Stimulated activated CD4-positive, alpha-beta T cell treated with anti-CD3 and anti-CD28 coated beads, Interleukin-4, amount 100 ng/mL, for 4 hours (primary cell): Measurements from ENCODE around the gene TMEM212.
"Not testable (repeated sequence)": the region's sequence is repeated elsewhere in the genome, so short reads cannot be mapped to it uniquely, and the experiment has no call there.

ENCODE experiments used
- DNase-seq, 2 experiments: peaks; one replicate each; pipeline ENCODE4 v3.0.0-alpha.2; 2020

Gene TMEM212

DNA sequence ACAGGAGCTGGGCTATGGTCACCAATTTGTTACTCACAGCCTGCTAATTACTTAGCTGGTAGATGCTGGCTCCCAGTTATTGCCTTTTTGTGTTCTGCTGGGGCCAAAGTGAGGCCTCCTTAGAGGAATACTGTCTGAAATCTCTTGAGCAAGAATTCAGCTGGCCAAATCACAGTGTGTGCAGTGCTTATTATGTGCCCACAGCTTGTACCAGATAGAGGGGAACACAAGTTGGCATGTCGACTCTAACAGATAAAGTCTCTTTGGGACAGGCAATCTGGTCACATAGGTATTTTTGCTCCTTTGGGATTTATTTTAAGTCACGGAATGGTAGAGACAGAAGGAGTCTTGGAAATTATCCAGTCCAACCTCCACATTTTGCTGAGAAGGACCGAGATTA lies 6.3 kb upstream of the TMEM212 start:
- no peak for DNase-seq

DNA sequence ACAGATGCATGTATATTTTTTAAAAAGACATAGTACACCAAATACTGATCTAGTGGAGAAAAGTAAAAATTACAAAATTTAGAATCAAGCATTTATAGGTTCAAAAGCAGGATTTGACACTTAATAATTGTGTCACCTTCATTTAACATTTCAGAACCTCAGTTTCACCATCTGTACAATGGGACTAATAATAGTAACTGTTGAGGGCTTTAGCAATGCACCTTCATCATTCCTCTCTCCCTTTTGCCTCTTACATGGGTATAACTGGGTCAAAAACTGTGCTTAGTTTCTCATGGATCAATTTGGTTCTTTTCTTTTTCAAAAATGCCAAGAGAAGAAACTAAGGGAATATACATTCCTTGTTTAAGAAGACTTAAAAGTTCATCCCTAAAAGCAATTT lies 5.5 kb upstream of the TMEM212 start:
- DNase-seq = no peak

DNA sequence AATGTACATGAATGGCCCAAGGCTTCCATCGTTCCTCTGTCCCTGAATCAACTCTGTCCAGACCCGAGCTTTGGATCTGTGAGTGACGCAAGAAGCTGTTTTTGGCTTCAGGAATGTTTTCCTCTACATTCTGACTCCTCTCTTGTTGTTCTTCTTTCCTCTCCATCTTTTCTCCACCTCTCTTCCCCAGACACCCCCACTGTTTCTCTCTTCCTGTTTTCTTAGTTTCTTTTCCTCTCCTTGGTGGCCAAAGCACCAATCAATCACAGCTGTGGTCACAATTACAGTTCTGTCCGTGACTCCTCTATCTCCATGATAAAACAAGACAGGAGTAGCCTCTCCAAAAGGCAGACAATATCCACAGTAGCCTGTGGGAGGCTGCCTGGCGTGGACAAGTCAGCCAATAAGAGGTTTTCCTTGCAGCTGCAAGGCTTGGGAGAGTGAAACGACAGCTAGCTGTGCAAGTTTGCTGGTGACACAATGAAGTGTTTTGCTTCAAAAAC lies 4.9 kb upstream of the TMEM212 start:
- no peak for DNase-seq

DNA sequence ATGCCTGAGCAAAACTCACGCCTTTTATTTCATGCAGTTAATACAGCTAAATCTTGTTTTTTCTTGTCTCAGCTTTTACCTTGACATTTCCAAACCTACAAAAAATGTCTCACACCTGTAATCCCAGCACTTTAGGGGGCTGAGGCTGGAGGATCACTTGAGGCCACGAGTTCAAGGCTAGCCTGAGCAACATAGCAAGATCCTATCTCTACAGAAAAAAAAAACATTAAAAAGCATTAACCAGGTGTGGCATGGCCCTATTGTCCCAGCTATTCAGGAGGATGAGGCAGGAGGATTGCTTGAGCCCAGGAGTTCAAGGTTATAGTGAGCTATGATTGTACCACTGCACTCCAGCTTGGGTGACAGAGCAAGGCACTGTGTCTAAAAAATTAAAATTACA lies 3.9 kb upstream of the TMEM212 start:
- DNase-seq = no peak

DNA sequence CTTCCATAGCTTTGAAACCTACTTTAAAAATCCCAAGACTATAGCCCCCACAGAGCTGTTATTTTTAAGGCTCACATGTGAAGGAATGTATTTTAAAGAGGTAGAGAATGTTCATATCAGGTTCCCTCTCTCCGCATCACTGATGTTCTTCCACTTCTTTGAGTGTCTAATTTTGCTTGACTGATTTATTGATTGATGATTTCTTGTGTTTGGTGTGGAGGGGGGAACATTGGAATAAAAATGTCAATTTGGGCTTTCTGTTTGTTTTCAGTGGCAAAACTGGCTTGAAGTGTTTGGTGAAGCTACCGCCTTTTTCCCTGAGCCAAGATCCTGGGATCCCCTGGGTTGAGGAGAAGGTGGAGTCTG lies 2.7 kb upstream of the TMEM212 start:
- DNase-seq = no peak

DNA sequence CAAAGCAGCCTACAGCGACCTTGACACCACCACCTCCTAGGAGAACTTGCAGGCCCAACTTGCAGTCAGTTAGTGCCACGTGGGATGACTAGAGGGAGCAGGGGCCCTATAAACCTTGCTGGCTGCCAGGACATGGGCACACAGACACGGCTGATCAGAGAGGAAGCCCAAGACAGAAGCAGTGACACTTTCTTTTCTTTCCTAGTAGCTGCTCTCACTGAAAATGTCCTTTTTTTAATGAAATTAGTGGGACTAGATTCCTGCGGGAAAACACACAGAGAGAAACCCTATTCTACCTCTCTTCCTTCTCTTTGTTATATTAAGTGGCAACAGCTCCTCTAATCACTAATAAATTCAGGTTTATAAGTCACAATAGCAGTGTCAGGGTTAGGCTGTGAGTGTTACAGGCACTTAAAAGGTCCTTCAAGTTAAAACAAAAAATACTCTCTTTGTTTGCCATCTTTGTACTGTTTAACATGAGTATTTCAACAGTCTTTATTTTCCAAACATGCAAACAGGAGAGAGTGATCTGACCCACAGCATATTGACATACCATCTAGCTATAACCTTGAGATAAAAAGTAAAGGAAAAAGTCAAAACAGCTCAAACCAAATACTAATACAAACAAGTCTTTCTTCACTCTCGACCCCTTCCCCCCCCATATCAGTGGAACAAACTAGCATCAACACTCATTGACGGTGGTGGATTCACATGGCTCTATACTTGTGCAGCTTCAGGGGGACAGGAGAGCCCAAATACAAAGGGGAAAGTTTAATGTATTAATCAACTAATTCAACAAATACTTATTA lies 2.1 kb upstream of the TMEM212 start:
- DNase-seq = no peak

DNA sequence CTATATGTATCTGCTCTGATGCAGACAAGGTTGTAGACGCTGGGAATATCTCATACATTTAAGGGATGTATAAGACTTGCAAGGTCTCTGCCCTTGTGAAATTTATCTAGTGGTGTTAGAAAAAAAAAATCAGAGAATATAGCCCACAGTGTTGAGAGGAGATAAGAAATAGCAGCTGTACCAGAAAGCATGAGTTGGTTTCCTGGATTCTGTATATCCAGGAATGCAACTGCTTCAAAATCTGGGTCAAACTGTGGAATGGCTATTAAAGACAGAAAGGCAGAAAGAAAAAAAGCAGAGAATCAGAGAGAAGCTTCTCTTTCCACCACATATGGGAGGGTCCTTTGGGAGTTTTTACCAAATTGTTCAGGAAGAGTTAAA lies 1.5 kb upstream of the TMEM212 start:
- DNase-seq = no peak

DNA sequence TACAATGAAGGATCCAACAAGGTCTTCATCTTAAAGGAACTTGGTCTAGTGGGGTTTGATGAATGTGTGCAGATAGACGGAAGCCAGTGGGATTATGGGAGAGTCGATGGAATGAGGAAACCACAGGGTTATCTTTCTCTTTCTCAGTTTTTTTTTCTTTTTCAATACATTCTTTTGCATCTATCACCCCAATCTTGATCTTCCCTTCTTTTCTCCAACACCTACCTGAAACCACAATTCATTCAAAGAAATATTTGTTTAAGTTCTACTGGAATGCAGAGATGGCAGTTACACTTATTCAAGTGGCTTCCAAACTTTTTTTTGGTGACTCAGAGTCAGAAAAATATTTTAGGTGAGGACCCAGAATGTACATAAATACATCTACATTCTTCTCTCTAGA lies 1.7 kb downstream of the TMEM212 start:
- DNase-seq = no peak

DNA sequence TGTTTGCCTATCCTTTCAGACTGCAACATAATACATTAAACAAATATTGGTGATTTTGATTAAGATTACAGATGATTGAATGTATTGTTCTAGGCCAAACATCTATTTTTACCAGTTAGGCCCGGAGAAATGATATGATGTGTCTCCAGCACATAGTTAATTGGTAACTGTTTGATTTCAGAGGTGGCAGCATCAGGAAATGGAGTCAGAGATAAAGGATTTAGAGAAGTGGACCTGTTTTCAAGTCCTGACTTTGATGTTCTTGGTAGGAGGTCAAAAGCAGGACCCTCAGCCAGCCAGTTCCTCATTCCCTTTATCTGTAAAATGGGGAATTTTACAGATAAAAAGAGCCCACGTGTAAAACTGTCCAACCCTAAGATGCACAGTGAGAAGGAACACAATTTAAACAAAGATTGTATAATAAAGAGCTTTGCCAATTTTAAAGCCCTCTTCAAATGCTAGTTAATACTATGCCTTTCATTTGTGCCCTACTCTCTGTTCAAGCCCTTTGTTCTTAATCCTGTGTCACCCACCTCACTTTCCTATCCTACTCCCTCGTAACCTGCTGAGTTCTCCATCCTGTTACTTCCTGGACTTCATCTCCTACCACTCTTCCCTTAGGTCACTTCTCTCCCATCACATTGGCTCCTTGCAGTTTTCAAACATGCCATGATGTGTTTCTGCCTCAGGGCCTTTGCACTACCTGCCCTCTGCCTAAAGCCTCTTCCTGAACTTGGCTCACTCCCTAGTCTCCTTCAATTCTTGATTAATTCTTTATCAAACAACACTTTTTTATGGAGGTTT lies 2.5 kb downstream of the TMEM212 start:
- no peak for DNase-seq

DNA sequence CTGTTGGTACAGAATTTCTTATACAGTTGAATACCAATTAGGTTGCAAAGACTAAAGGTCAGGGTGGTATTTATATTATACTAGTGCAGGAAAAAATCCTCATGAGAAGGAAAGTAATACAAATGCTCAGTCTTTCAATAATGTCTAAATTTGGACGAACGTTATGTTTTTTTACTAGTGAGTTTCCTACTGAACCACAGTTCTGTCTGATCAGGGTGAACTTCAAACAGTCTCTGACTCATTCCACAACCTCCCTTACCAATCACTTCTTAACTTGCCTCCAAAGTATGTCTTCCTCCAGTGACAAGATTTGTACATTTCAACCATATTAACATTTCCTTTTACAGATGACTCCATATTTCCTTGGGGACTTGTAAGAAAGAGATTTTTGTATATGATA lies 3.4 kb downstream of the TMEM212 start:
- DNase-seq = no peak

DNA sequence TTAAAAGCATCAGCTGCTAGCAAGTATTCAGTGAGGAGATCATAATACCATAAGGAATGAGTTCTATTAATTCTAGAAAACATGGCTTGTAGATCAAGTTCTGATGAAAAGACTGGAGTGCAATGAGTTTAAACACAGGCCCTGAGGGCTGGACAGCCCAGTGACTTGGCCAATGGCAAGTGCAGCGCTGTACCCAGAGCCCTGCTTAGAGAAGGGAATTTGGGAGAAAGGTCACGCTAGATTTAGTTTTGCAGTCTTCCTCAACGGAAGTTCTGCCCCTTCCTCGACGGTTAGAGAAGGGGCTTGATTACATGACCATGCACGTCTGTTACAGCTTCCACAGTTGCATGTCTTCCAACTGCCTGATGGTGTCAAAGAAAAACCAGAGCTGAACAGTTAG lies 4.0 kb downstream of the TMEM212 start:
- no peak for DNase-seq

DNA sequence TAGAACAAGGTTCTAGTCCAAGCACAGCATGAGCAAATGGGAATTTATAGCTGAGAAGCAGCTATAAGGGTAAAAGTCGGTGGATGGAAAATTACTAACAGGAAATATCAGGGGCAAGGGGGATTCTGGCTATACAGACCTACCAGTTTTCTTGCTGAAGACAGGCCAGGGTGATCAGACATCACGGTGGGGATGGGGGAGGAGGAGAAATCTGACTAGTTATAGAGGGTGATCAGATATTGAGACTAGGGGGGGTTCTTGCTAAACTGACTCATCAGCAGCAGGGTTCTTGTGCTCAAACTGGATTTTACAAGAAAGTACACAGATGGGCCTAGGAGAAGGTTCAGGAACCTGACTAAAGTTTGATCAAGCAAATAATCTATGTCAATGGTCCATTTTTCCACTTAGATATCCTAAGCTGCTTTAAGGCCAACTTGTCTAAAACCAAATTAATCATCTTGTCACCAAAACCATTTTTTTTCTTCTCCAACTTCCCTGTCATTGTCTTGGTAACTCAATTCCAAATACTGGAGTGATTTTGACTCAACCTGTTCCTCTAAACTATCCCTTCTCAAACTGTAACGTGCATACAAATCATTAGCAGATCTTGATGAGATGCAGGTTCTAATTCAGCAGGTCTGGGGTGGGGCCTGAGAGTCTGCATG lies 4.6 kb downstream of the TMEM212 start:
- DNase-seq = no peak

DNA sequence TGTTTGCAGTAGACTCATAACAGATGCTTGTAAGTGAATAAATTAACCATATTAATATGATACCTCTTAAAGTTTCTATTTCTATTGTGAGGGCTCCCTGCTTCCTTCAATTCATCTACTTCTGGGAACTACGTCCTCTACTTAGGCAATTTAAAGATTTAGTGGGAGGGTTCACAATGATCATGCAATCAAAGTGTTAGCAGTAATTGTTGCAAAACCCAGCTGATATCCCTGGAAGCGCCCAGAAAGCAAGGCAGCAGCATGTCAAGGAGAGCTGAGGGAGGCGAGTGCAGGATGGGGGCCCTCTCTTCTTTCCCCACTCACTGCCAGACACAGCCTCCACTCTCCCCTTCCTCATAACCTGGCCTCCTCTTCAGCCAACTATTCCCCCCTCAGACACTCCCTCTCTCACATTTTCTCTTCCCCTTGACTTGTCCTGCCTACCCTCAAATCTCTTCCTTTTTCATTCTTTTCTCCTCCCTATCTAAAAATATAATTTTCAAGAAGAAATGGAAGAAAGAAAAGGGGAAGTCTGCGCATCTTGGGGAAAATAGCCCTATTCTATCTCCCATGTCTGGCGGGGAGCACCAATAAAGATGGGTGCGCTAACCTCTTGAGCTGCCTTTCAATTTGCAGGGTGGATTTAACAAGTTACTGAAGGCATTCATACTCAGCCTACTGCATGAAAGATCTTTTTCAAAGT lies 6.6 kb downstream of the TMEM212 start:
- no peak for DNase-seq

DNA sequence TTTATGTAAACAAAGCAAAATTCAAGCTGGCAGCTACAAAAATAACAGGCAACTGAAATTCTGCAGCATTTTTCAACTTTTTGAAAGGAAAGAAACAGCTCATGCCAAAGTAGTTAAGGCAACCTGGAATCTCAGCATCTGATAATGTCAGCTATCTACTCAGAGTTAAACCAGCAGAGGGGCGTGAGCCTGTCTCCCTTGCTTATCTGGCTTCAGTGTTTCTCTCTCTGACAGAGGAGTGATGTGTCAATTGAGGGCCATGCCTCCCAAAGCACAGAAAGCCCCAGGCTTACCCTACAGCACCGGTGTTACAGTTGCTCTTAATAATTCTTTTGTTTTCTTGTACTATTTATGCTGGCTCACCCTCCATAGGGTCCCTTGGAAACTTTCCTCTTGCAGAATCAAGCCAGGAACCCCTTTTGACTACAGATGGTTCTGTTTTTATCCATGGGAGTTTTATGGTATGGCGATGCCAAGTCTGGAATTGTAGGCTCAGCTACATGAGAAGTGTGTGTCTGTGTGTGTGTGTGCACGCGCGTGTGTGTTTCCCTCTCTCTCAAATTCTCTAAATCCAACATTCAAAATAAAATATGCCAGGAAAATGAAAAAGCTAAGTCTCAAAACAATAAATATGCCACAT lies 7.3 kb downstream of the TMEM212 start:
- no peak for DNase-seq

DNA sequence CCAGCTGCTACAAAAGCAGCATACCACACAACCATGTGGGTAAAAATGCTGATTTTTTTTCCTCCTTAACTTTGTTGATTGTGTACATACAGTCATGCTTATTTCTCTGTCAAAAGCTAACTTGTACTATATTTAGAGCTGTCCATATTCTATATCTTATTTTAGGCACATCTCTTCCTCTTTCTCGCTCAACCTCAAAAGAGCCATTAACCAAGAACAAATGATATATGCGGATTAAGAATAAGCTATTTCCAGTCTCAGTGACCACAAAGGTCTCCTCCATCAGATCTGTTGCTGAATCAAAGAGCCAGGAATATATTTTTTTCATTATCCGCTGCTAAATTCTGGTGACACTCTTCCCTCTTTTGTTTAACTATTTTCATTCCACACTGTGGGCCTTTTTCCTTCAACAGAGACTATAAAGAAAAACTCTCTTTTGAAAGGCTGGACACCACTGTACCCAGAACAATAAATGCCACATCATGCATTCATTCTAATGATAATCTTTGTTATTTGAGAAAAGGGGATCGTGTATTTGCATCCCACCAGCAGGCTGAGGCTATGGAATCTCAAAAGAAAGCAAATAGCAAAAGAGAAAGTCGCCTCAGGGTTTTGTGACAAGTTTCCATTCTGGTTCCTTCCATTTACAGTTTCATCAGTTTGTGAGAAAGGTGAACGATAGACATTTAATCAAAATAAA lies 8.0 kb downstream of the TMEM212 start:
- DNase-seq = no peak

DNA sequence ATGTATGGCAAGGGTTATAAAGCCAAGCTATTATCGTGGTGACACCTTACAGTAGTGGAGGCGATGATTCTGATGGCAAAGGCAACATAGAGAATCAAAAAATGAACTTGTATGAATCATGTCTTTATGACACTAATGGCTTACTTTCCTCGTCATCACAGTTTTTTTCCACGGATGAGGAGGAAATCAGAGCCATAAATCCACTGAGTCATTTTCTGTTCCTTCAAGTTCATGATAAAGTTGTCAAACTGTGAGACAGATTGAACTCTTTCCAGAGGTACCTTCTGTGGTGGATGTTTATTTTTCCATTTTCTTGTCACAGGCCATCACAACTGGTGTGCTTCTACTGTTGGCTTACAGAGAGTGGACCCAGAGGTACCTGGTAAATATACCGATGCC lies 8.5 kb downstream of the TMEM212 start:
- DNase-seq = no peak

DNA sequence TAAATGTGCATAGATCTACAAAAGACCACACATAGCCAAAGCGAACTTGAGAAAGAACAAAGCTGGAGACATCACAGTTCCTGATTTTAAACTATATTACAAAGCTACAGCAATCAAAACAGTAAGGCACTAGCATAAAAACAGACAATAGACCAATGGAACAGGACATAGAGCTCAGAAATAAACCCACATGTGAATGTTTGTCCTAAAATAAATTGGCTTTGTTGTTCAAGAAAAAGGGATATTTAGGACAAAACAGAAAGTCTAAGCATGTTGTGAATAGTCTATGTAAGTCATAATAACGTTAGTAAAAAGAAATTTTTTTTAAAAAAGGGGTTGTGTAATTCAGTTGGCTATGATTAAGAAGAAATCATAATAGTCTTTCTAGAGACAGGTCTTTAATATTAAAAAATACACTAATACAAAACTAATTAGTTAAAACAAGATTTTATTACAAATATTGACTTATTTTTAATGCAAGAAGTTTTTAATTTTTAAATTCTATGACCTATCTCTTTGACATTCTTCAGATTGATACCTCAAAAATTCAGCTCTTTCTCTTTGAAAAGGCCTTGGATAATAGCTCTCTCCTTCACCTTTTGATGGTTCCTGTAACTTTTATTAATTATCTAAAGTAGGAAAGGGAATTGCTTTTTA lies 11.6 kb downstream of the TMEM212 start:
- DNase-seq = no peak

DNA sequence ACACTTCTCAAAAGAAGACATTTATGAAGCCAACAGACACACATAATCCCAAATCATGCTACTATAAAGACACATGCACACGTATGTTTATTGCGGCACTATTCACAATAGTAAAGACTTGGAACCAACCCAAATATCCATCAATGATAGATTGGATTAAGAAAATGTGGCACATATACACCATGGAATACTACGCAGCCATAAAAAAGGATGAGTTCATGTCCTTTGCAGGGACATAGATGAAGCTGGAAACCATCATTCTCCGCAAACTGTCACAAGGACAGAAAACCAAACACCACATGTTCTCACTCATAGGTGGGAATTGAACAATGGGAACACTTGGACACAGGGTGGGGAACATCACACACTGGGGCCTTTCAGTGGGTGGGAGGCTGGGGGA lies 15.6 kb downstream of the TMEM212 start:
- not testable (repeated sequence) for DNase-seq

DNA sequence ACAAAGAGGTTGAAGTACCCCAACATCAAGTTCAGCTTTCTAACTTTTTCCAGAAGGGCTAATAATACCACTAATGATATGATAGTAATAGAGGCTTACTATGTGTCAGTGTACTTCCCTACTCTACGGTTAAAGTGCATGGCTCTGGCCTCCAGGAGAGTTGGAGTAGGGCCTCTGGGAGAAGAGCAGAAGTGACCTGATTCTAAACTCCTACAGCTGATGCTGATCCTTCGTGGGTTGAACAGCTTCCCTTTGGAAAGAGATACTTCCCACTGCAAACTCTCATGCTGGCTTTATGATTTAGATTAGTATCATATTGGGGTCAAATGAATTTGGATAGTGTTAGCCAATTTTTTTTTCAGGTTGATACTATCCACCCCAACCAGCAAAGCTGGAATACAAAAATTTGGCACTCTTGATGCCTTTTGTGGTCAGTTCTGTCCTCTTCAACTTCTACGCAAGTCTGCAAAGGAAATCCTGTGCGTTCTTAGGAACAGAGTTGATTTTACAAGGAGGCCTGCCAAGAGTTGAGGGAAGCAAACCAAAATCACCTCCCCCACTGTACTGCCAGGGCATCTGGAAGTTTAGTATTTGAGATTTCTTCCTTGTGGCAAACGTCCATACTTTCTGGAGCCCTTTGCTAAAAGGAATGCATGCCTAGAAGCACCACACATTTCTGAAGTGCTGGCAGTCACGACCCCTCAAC lies 17.8 kb downstream of the TMEM212 start:
- DNase-seq = no peak

DNA sequence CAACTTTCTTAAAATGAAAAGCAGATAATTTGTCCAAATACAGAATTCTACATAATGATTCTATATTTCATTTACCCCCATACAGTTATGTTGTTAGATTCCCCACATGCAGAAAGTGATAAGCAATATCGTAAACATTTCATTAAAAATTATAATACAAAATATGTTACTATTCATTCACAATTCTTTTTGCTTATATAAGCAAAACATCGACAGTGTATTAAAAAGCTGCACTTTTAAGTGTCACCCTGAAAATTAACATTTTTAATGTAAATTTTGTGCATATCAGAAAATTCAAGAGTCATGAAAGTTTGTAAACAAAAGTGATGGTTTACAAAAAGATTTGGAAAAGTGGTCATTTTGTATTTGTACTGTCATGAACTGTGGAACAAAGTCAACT lies 19.2 kb downstream of the TMEM212 start:
- DNase-seq = no peak
